GM12878 (cell line): ENCODE data around the gene AAR2. TPM values are rescaled to one million over a fixed set of nuclear protein-coding genes. Genes with fewer than 3 reads are reported as not detected.

Experiments used
- ATAC-seq: fragments of 200-7000 bp; cut with Tn5 transposase; 3 replicates; pipeline ENCODE4 v1.9.1; 2020; ENCODE audit warnings: mild to moderate bottlenecking, moderate library complexity
- BruUV-seq: library from RNA; stranded (reverse); fragments of 400-500 nt; replicated peaks from 2 replicates; lab custom pipeline; 2021; lab: Mats Ljungman, UMichigan
- CTCF ChIA-PET: fragments of 300-600 bp; sonication (Branson Sonifier 250); formaldehyde crosslinking; extraction: SDS; loops from one replicate; lab custom pipeline; 2021; ENCODE audit warnings: inconsistent platforms; lab: Yijun Ruan, JAX
- POLR2A ChIA-PET: fragments of 350-600 bp; formaldehyde crosslinking; extraction: SDS; loops from one replicate; lab custom pipeline; 2021; ENCODE audit warnings: inconsistent platforms; lab: Charles Lee
- RAD21 ChIA-PET: fragments of 300-600 bp; sonication (Branson Sonifier 250); formaldehyde crosslinking; loops from one replicate; lab custom pipeline; 2023; ENCODE audit warnings: antibody characterized with exemption; ENCODE audit not compliant: unreplicated experiment; lab: Charles Lee
- SMC1A ChIA-PET: fragments of 300-600 bp; sonication (Branson Sonifier 250); formaldehyde crosslinking; loops from one replicate; lab custom pipeline; 2023; ENCODE audit not compliant: unreplicated experiment, uncharacterized antibody; lab: Charles Lee
- DNase-seq: peaks from one replicate; pipeline ENCODE4 v3.0.0-alpha.2; 2011; ENCODE audit warnings: low read depth, low spot score
- FAIRE-seq: peaks from 3 replicates; lab custom pipeline; 2011; peaks lifted over from hg19 to GRCh38; lab: Jason Lieb, UNC
- H2AFZ ChIP-seq: 2 replicates; pipeline ENCODE4 v1.6.0; 2011; ENCODE audit warnings: low read depth, low read length, control low read depth; ENCODE audit not compliant: control insufficient read depth
- H3K27ac ChIP-seq: 2 replicates; pipeline ENCODE4 v1.5.1; 2011; ENCODE audit warnings: control low read depth; ENCODE audit not compliant: control insufficient read depth, insufficient read depth
- H3K27me3 ChIP-seq, 2 experiments: replicated peaks in 1 of 2; 2 replicates each; pipeline versions ENCODE4 v1.6.0 to v1.6.1; 2011; ENCODE audit warnings: low read length in 1 of 2; ENCODE audit not compliant: control insufficient read depth in 2 of 2, insufficient read depth in 2 of 2
- H3K36me3 ChIP-seq, 2 experiments: 2 replicates each; pipeline ENCODE4 v1.5.1; 2011; ENCODE audit warnings: low read length in 1 of 2; ENCODE audit not compliant: control insufficient read depth in 2 of 2, insufficient read depth in 2 of 2
- H3K4me1 ChIP-seq: 2 replicates; pipeline ENCODE4 v1.6.1; 2011; ENCODE audit warnings: mild to moderate bottlenecking, low read length, moderate library complexity, mixed read lengths; ENCODE audit not compliant: control insufficient read depth, insufficient read depth
- H3K4me2 ChIP-seq: 2 replicates; pipeline ENCODE4 v1.6.0; 2011; ENCODE audit warnings: control low read depth; ENCODE audit not compliant: control insufficient read depth, insufficient read depth
- H3K4me3 ChIP-seq: fragments of 200-600 bp; sonication (generic); 2 replicates; pipeline ENCODE4 v1.5.1; 2016
- H3K79me2 ChIP-seq: 2 replicates; pipeline ENCODE4 v1.6.0; 2011; ENCODE audit warnings: low read length; ENCODE audit not compliant: control insufficient read depth, insufficient read depth
- H3K9ac ChIP-seq: 2 replicates; pipeline ENCODE4 v1.8.0; 2011; ENCODE audit warnings: low read length, control low read depth, mixed read lengths; ENCODE audit not compliant: control insufficient read depth, insufficient read depth
- H3K9me3 ChIP-seq: replicated peaks from 3 replicates; pipeline ENCODE4 v1.5.1; 2011; ENCODE audit warnings: mild to moderate bottlenecking, low read length; ENCODE audit not compliant: control insufficient read depth, insufficient read depth
- H4K20me1 ChIP-seq: 2 replicates; pipeline ENCODE4 v1.6.0; 2011; ENCODE audit not compliant: control insufficient read depth, insufficient read depth
- E2F8 ChIP-seq: fragments of 450-650 bp; IDR thresholded peaks from 2 replicates; pipeline ENCODE4 v1.6.1; 2018; ENCODE audit warnings: mild to moderate bottlenecking, low read depth, moderate library complexity; ENCODE audit not compliant: partially characterized antibody
- ESRRA ChIP-seq: IDR thresholded peaks from 2 replicates; pipeline ENCODE4 v1.6.1; 2012; ENCODE audit warnings: mild to moderate bottlenecking, low read length, improper control_type of control experiment
- JUNB ChIP-seq: IDR thresholded peaks from 2 replicates; pipeline ENCODE4 v1.6.1; 2016; ENCODE audit warnings: antibody characterized with exemption, mild to moderate bottlenecking
- SMAD5 ChIP-seq: IDR thresholded peaks from 2 replicates; pipeline ENCODE4 v1.6.1; 2016; ENCODE audit warnings: antibody characterized with exemption, low read depth
- SREBF2 ChIP-seq: IDR thresholded peaks from 2 replicates; pipeline ENCODE4 v1.6.1; 2012; ENCODE audit warnings: mild to moderate bottlenecking, low read length
- TCF7 ChIP-seq: IDR thresholded peaks from 2 replicates; pipeline ENCODE4 v1.6.1; 2014; ENCODE audit warnings: antibody characterized with exemption, borderline replicate concordance
- YBX1 ChIP-seq: fragments of 450-650 bp; IDR thresholded peaks from 2 replicates; pipeline ENCODE4 v1.6.1; 2016; ENCODE audit warnings: antibody characterized with exemption
- ZBTB40 ChIP-seq: fragments of 450-650 bp; IDR thresholded peaks from 2 replicates; pipeline ENCODE4 v1.6.1; 2016; ENCODE audit warnings: mild to moderate bottlenecking, moderate library complexity, borderline replicate concordance
- WGBS: methylation state at CpG from one replicate; pipeline ENCODE4 v1.1.6; 2016; ENCODE audit warnings: low lambda C conversion rate; ENCODE audit not compliant: insufficient replicate concordance, insufficient coverage; ENCODE audit errors: missing lambda C conversion rate; 5-methylcytosine and 5-hydroxymethylcytosine counted together
- in situ Hi-C: fragments of 300-500 bp; cut with MboI; formaldehyde crosslinking; loops from 9 replicates; pipeline ENCODE4 v1.14.3; 2018; ENCODE audit warnings: mixed read lengths
- intact Hi-C: fragments of 100-400 bp; cut with micrococcal nuclease; formaldehyde crosslinking; loops from one replicate; pipeline ENCODE4 v1.14.2; 2022; ENCODE audit not compliant: unreplicated experiment
- polyA plus RNA-seq, 11 experiments: library from polyadenylated mRNA; depleted of rRNA in 4 of 11; unstranded in 6 of 11; stranded (reverse) in 5 of 11; fragments of >200 nt; fragmentation: Nextera tagmentation in 4 of 11; fragmentation: Illumina TruSeq in 1 of 11; extraction: Ambion mirVana in 4 of 11; extraction: Trizol in 1 of 11; gene quantifications; 1 replicate in 1 of 11; 2 replicates in 10 of 11; pipeline versions ENCODE4 v1.2.1 to v1.2.3, GENCODE V29; 2011 to 2016; ENCODE audit warnings: inconsistent platforms in 2 of 11, missing spikeins in 2 of 11, low read depth in 1 of 11
- total RNA-seq, 4 experiments: library from RNA; depleted of rRNA in 3 of 4; stranded (reverse); fragments of >200 nt in 3 of 4; fragmentation: Illumina TruSeq in 1 of 4; extraction: Trizol in 1 of 4; gene quantifications; 2 replicates each; pipeline versions ENCODE4 v1.2.1 to v1.2.3, GENCODE V29; 2013 to 2021

The AAR2 gene
- total and polyA plus RNA-seq, 10 of the 15 experiments (the other 5 are each of a cell fraction or from before 2014, with no cell fraction given), result 6.5 to 41.7 (median 30.3) TPM

- TF ChIP-seq E2F8 (no peak), TCF7 (no peak), SREBF2 (no peak), JUNB (no peak), YBX1 (no peak), SMAD5 (no peak)
These were observed 37.3 kb downstream of the AAR2 start (continued) for GRCh38 chr20:36273414-36274180.

GRCh38 chr20:36274181-36274841 lies 38.0 kb downstream of the AAR2 start:
- no peak for FAIRE-seq
- no peak overlapping the region for H3K4me2 ChIP-seq
- ChIA-PET POLR2A (no interaction called here), RAD21 (interaction anchor here (1.2 to 1.8 kb wide), 3 partner anchors 125 to 165 kb away, joined by 3 to 13 read pairs (median 8); no protein-coding TSS in a partner anchor), SMC1A (interaction anchor here (1.7 kb wide), 1 partner anchor 165 kb away, joined by 13 read pairs; no protein-coding TSS in a partner anchor), CTCF (interaction anchor here (0.6 to 3.1 kb wide), 6 partner anchors 16 to 441 kb away, joined by 3 to 34 read pairs (median 4); no protein-coding TSS in a partner anchor)
- H3K9me3 ChIP-seq, result no peaks in the 10 kb centered on the region
- 46% methylated on average over 20 of the region's 20 CpGs for WGBS
- no peak for ATAC-seq
- DNase-seq, result no peak
- H3K9ac ChIP-seq, result no peak overlapping the region
- BruUV-seq, result no TSS peak
- no peak overlapping the region for H2AFZ ChIP-seq
- H3K4me1 ChIP-seq, result no peaks in the 10 kb centered on the region
- H3K27me3 ChIP-seq, result peaks cover 0 to 3% of the 10 kb centered on the region in 2 experiments; a peak in 2 of 4 replicates
- intact Hi-C loops (loop anchor here (5.0 kb wide), 1 partner anchor 163 kb away; no protein-coding TSS in a partner anchor), in situ Hi-C loops (no loop called here)
- no peak overlapping the region for H3K4me3 ChIP-seq
- no peaks in the 10 kb centered on the region for H4K20me1 ChIP-seq
- no peaks in the 10 kb centered on the region for H3K36me3 ChIP-seq
- no peak overlapping the region for H3K27ac ChIP-seq
- no peaks in the 10 kb centered on the region for H3K79me2 ChIP-seq
- TF ChIP-seq ESRRA (no peak), ZBTB40 (no peak)
